ENCODE data around the gene PRR35. TPM values are rescaled to one million over a fixed set of nuclear protein-coding genes. Genes with fewer than 3 reads are reported as not detected.

The PRR35 gene
- total RNA-seq, 1 donor = under 0.01 TPM

- peak; percentile 34 for DNase-seq (ENCODE audit: insufficient read length, low spot score, missing footprints)
- H3K4me2 ChIP-seq (ENCODE audit: insufficient read depth, low read length) = no peak overlapping the region
- no peaks in the 10 kb centered on the region for H3K9me3 ChIP-seq (ENCODE audit: low read depth, low read length)
- H3K36me3 ChIP-seq (ENCODE audit: insufficient read depth, low read length) = no peaks in the 10 kb centered on the region
- H3K79me2 ChIP-seq (ENCODE audit: insufficient read depth, low read length) = peaks cover 18% of the 10 kb centered on the region
- TF ChIP-seq CTCF (IDR thresholded peaks at IDR 0.05; ENCODE audit: extremely low read depth, low read depth, low read length) = no peak
- no peaks in the 10 kb centered on the region for H3K4me1 ChIP-seq (ENCODE audit: insufficient read depth, low read length)
- H3K4me3 ChIP-seq (ENCODE audit: insufficient read depth, low read length) = no peak overlapping the region
- H4K20me1 ChIP-seq (ENCODE audit: insufficient read depth, low read length) = peaks cover 12% of the 10 kb centered on the region
- H2AFZ ChIP-seq (ENCODE audit: low read length) = no peak overlapping the region
- H3K27ac ChIP-seq (ENCODE audit: low read depth, low read length) = no peak overlapping the region
- H3K27me3 ChIP-seq (ENCODE audit: insufficient read depth, low read length) = no peaks in the 10 kb centered on the region
Observed at GRCh38 chr16:615122-615521, 54.9 kb downstream of the PRR35 start.

Small RNA genes within 50 kb of the gene (small RNA-seq; reads per million reads assigned to genes)
- not detected for gene MIR3176
- 1.3 reads per million, percentile 45 among the genes with 10 or more reads in this experiment for gene MIR5587
- 0.30 reads per million for gene Z98883.1

Other genes with a start within 250 kb of the PRR35 start
- gene AXIN1, start 207.7 kb upstream of the PRR35 start, total RNA-seq = 21.5 and 21.7 TPM in 2 replicates
- gene MRPL28, start 189.9 kb upstream of the PRR35 start, total RNA-seq = 50.7 and 55.4 TPM in 2 replicates
- 40.1 and 54.3 TPM in 2 replicates for gene PGAP6, start 178.4 kb upstream of the PRR35 start, total RNA-seq
- 77.2 and 83.6 TPM in 2 replicates for gene NME4, start 163.2 kb upstream of the PRR35 start, total RNA-seq
- 18.1 and 24.5 TPM in 2 replicates for gene DECR2, start 158.5 kb upstream of the PRR35 start, total RNA-seq
- gene RAB11FIP3, start 134.7 kb upstream of the PRR35 start, total RNA-seq = 22.7 and 25.3 TPM in 2 replicates
- 25.3 and 27.1 TPM in 2 replicates for gene CAPN15, start 32.7 kb upstream of the PRR35 start, total RNA-seq
- gene NHLRC4, start 6.6 kb downstream of the PRR35 start, total RNA-seq = 1.2 and 2.2 TPM in 2 replicates
- 25.6 and 29.0 TPM in 2 replicates for gene PIGQ, start 9.6 kb downstream of the PRR35 start, total RNA-seq
- gene RAB40C, start 29.7 kb downstream of the PRR35 start, total RNA-seq = 11.2 and 13.3 TPM in 2 replicates
- gene WFIKKN1, start 70.6 kb downstream of the PRR35 start, total RNA-seq = under 0.01 and 0.36 TPM in 2 replicates
- 72.8 and 76.0 TPM in 2 replicates for gene METTL26, start 75.9 kb downstream of the PRR35 start, total RNA-seq
- 20.0 and 20.3 TPM in 2 replicates for gene MCRIP2, start 81.4 kb downstream of the PRR35 start, total RNA-seq
- gene WDR90, start 89.0 kb downstream of the PRR35 start, total RNA-seq = 10.3 and 19.2 TPM in 2 replicates
- 35.9 and 42.0 TPM in 2 replicates for gene RHOT2, start 107.7 kb downstream of the PRR35 start, total RNA-seq
- 0.88 and 1.1 TPM in 2 replicates for gene RHBDL1, start 115.3 kb downstream of the PRR35 start, total RNA-seq
- 88.1 and 102 TPM in 2 replicates for gene STUB1, start 120.0 kb downstream of the PRR35 start, total RNA-seq
- gene JMJD8, start 123.9 kb downstream of the PRR35 start, total RNA-seq = 48.0 and 48.5 TPM in 2 replicates
- 8.0 and 8.7 TPM in 2 replicates for gene WDR24, start 130.0 kb downstream of the PRR35 start, total RNA-seq
- not detected in 2 replicates for gene FBXL16, start 145.4 kb downstream of the PRR35 start, total RNA-seq
- 30.9 and 33.3 TPM in 2 replicates for gene METRN, start 154.7 kb downstream of the PRR35 start, total RNA-seq
- 20.9 and 21.7 TPM in 2 replicates for gene ANTKMT, start 160.8 kb downstream of the PRR35 start, total RNA-seq
- 2.1 and 2.2 TPM in 2 replicates for gene CCDC78, start 166.0 kb downstream of the PRR35 start, total RNA-seq
- gene HAGHL, start 166.7 kb downstream of the PRR35 start, total RNA-seq = 12.7 and 16.3 TPM in 2 replicates
- 32.2 and 35.1 TPM in 2 replicates for gene CIAO3, start 180.6 kb downstream of the PRR35 start, total RNA-seq
- gene MSLN, start 200.3 kb downstream of the PRR35 start, total RNA-seq = under 0.01 and 1.2 TPM in 2 replicates
- 23.3 and 28.2 TPM in 2 replicates for gene RPUSD1, start 228.0 kb downstream of the PRR35 start, total RNA-seq
- 3.3 and 3.8 TPM in 2 replicates for gene CHTF18, start 228.2 kb downstream of the PRR35 start, total RNA-seq
- gene GNG13, start 240.3 kb downstream of the PRR35 start, total RNA-seq = not detected in 2 replicates

Measured in osteoblast (primary cell).